Gastroesophageal sphincter (tissue), 4 donors: ENCODE data around the gene SPOCK3. TPM values are rescaled to one million over a fixed set of nuclear protein-coding genes. Genes with fewer than 3 reads are reported as not detected.

Experiments used
- ATAC-seq: fragments of 150-250 bp; one replicate; pipeline ENCODE4 v1.9.1; 2016; ENCODE audit warnings: mild to moderate bottlenecking, moderate library complexity
- H3K27ac ChIP-seq, 4 donors: fragments of 200-600 bp; sonication (generic) in 3 of 4; 1 replicate in 3 of 4; 2 replicates in 1 of 4; pipeline ENCODE4 v1.5.1; 2016 to 2019
- H3K27me3 ChIP-seq: fragments of 200-600 bp; sonication (generic); one replicate; pipeline ENCODE4 v1.5.1; 2019
- H3K36me3 ChIP-seq, 2 donors: fragments of 200-600 bp; sonication (generic); one replicate each; pipeline ENCODE4 v1.5.1; 2019; ENCODE audit warnings: control low read depth in 1 of 2
- H3K4me1 ChIP-seq, 3 donors: fragments of 200-600 bp; sonication (generic); 1 replicate in 2 of 3; 2 replicates in 1 of 3; pipeline ENCODE4 v1.5.1; 2016 to 2019; ENCODE audit warnings: control low read depth in 2 of 3
- H3K4me3 ChIP-seq, 2 donors: fragments of 200-600 bp; sonication (generic); one replicate each; pipeline ENCODE4 v1.5.1; 2019; ENCODE audit warnings: mild to moderate bottlenecking in 1 of 2, moderate library complexity in 1 of 2
- H3K9me3 ChIP-seq, 3 donors: fragments of 200-600 bp; sonication (generic); one replicate each; pipeline ENCODE4 v1.5.1; 2017 to 2019; ENCODE audit warnings: control low read depth in 2 of 3
- EP300 ChIP-seq: sonication (generic); formaldehyde crosslinking; IDR thresholded peaks from one replicate; pipeline ENCODE4 v1.6.1; 2017; ENCODE audit warnings: antibody characterized with exemption, mild to moderate bottlenecking
- POLR2A ChIP-seq, 2 donors: fragments of 450-650 bp; IDR thresholded peaks; one replicate each; pipeline ENCODE4 v1.6.1; 2017; ENCODE audit warnings: antibody characterized with exemption in 2 of 2, mild to moderate bottlenecking in 2 of 2, moderate library complexity in 1 of 2
- POLR2AphosphoS5 ChIP-seq: sonication (generic); formaldehyde crosslinking; IDR thresholded peaks from one replicate; pipeline ENCODE4 v1.6.1; 2017; ENCODE audit warnings: antibody characterized with exemption
- WGBS, 2 donors: methylation state at CpG; one replicate each; pipeline ENCODE4 v1.1.5; 2018; ENCODE audit warnings: low coverage in 1 of 2; 5-methylcytosine and 5-hydroxymethylcytosine counted together
- total RNA-seq, 4 donors: library from RNA; depleted of rRNA; stranded (reverse); fragments of >200 nt; gene quantifications; one replicate each; pipeline ENCODE4 v1.1.0, GENCODE V29; 2016
- TF ChIP-seq, protein P1 (sequence below), 4 experiments: fragments of 200-600 bp in 2 of 4; fragments of 450-650 bp in 2 of 4; sonication (generic) in 1 of 4; IDR thresholded peaks; one replicate each; pipeline ENCODE4 v1.5.1; 2017 to 2019; ENCODE audit warnings: antibody characterized with exemption in 4 of 4, mild to moderate bottlenecking in 2 of 4, moderate library complexity in 2 of 4

SPOCK3 gene
- total RNA-seq, 4 donors from 2014 or later = 0.57 to 7.8 (median 3.0) TPM

DNA sequence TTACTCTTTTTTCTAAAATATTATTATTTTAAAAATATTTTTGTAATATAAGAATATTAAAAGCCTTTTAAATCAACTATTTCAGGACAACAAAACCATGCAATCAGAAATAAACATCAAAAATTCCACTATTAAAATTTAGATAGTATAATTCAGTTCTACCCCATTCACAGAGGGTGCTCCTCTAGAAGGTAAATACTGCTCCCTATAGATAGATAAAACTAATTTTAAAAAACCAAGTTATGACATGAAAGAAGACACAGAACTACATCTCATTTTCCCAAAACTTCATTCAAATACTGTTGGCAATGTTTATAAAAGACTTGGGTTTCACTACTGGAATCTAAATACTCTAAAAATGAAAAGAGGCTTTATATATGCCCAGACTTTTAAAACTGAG lies 219.3 kb downstream of the SPOCK3 start:
- Histone ChIP-seq H3K27ac (no peak overlapping the region), H3K9me3 (no peaks in the 10 kb centered on the region), H3K36me3 (no peaks in the 10 kb centered on the region), H3K27me3 (no peaks in the 10 kb centered on the region), H3K4me3 (no peak overlapping the region), H3K4me1 (no peaks in the 10 kb centered on the region)
- no peak for ATAC-seq
- TF ChIP-seq POLR2AphosphoS5 = no peak
- TF ChIP-seq, protein P1, sequence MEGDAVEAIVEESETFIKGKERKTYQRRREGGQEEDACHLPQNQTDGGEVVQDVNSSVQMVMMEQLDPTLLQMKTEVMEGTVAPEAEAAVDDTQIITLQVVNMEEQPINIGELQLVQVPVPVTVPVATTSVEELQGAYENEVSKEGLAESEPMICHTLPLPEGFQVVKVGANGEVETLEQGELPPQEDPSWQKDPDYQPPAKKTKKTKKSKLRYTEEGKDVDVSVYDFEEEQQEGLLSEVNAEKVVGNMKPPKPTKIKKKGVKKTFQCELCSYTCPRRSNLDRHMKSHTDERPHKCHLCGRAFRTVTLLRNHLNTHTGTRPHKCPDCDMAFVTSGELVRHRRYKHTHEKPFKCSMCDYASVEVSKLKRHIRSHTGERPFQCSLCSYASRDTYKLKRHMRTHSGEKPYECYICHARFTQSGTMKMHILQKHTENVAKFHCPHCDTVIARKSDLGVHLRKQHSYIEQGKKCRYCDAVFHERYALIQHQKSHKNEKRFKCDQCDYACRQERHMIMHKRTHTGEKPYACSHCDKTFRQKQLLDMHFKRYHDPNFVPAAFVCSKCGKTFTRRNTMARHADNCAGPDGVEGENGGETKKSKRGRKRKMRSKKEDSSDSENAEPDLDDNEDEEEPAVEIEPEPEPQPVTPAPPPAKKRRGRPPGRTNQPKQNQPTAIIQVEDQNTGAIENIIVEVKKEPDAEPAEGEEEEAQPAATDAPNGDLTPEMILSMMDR (IDR thresholded peaks at IDR 0.05) = no peak
- no peak for TF ChIP-seq EP300
- no peak for TF ChIP-seq POLR2A (IDR thresholded peaks at IDR 0.05)

DNA sequence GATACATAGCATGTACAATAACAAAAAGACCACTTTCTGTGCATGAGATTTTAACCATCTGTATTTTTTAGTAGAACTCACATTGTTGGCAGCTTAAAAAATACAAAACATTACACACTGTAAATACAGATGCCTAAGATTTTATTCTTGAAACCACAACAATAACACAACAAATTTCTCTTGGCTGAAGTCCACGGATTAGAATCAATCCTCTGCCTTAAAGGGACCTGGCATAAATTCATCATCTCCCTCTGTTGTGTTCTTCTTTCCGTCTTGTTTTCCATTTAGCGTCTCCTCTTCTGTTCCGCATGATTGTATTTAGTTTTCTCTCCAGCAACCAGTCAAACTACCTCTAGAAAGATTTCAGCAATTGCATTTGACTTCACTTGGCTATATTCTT lies 231.0 kb downstream of the SPOCK3 start:
- H3K27ac ChIP-seq = no peak overlapping the region
- 75 to 80% methylated on average over 4 of the region's 4 CpGs for WGBS, 2 donors
- TF ChIP-seq EP300 (no peak), POLR2A (IDR thresholded peaks at IDR 0.05) (no peak), POLR2AphosphoS5 (no peak)
- TF ChIP-seq, protein P1 (IDR thresholded peaks at IDR 0.05) = no peak
- ATAC-seq = no peak
- H3K9me3 ChIP-seq = no peaks in the 10 kb centered on the region
- H3K4me1 ChIP-seq = no peaks in the 10 kb centered on the region
- no peaks in the 10 kb centered on the region for H3K27me3 ChIP-seq
- H3K4me3 ChIP-seq = no peak overlapping the region
- H3K36me3 ChIP-seq = no peaks in the 10 kb centered on the region

DNA sequence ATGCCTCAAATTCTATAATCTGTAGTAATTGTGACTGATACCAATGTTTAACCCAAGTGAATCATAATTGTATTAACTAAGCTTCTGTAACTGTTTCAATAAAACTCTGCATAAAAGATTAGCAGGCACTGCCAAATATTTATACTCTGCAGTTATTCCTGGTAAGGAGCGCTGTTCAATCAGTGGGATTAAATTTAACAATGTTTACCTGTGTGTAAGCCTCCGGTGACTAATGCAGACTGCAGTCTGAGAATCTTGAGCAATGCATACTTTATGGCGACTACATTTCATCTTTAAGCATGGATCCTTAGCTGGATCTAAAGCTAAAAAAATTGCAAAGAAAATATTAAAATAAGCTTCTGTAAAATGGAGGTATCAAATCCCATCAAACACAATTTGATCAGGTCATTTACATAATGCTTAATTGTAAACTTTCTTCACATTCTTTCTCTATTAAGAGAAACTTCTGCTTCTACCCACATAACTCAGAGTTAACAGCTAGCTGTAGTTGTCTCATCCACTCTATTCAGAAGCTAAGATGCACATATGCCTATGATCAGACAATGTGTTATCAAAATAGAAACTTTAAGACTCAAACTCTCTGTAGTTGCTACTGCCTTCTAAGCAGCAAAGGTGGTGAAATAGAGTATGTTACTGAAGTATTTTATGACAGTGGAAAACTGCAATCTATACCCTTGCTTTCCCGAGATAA lies 234.0 kb downstream of the SPOCK3 start:
- no peaks in the 10 kb centered on the region for H3K27me3 ChIP-seq
- no peaks in the 10 kb centered on the region for H3K4me1 ChIP-seq
- TF ChIP-seq, protein P1 (IDR thresholded peaks at IDR 0.05) = no peak
- TF ChIP-seq POLR2AphosphoS5 (no peak), POLR2A (IDR thresholded peaks at IDR 0.05) (no peak), EP300 (no peak)
- 46 to 50% methylated on average over 4 of the region's 4 CpGs for WGBS, 2 donors
- H3K9me3 ChIP-seq = no peaks in the 10 kb centered on the region
- H3K27ac ChIP-seq = no peak overlapping the region
- no peak overlapping the region for H3K4me3 ChIP-seq
- ATAC-seq = no peak
- no peaks in the 10 kb centered on the region for H3K36me3 ChIP-seq

DNA sequence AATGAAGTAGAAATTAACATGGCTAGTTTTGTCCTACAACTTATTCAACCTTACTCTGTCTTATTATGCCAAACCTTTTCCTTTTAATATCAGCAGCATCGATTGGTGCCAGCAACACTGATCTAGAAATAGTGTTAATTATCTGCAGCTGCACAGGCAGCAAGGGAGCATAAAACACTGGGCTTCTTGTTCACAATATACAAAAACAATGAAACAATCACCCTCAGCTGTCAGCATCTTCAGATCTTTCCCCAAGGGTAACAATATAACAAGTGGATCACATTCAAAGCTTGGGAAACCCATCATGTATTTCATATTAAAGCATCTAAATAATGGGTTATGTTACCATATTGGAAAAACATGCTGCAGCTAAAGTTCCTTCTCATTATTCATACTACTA lies 238.1 kb downstream of the SPOCK3 start:
- Histone ChIP-seq H3K36me3 (no peaks in the 10 kb centered on the region), H3K9me3 (no peaks in the 10 kb centered on the region), H3K4me1 (no peaks in the 10 kb centered on the region), H3K27me3 (no peaks in the 10 kb centered on the region), H3K27ac (no peak overlapping the region), H3K4me3 (no peak overlapping the region)
- 78 to 86% methylated on average over 1 of the region's 1 CpG for WGBS, 2 donors
- no peak for TF ChIP-seq POLR2A (IDR thresholded peaks at IDR 0.05)
- TF ChIP-seq, protein P1 (IDR thresholded peaks at IDR 0.05) = no peak
- TF ChIP-seq POLR2AphosphoS5 = no peak
- no peak for TF ChIP-seq EP300
- no peak for ATAC-seq

DNA sequence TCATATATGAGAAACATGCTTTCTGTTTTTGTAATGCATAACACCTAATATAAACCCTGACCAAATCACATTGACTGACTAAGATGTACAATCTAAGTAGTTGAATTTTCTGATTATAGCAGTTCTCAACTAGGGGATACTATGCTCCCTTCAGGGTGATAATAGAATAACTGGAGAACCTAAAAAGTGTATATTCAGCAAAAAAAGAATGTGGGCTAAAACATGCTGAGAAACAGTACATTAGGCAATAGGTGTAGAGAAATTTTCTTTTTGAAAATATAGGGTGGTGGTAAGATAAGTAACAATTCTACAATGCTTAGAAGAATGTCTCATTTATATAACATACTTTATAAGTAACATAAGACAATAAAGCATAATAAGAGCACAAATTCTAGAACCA lies 239.6 kb downstream of the SPOCK3 start:
- no peak for TF ChIP-seq POLR2AphosphoS5
- Histone ChIP-seq H3K4me1 (no peaks in the 10 kb centered on the region), H3K27ac (no peak overlapping the region), H3K9me3 (no peaks in the 10 kb centered on the region), H3K4me3 (no peak overlapping the region), H3K27me3 (no peaks in the 10 kb centered on the region), H3K36me3 (no peaks in the 10 kb centered on the region)
- ATAC-seq = no peak
